H9 (cell line): ENCODE measurements around the gene TFAP2C. TPM values are rescaled to one million over a fixed set of nuclear protein-coding genes. Genes with fewer than 3 reads are reported as not detected.
A peak's percentile ranks its signal among the peaks of the same experiment; 100 is the strongest.

ENCODE experiments used
- DNase-seq: peaks from one replicate; pipeline ENCODE4 v3.0.0-alpha.2; 2017
- H2AFZ ChIP-seq: one replicate; pipeline ENCODE4 v1.6.1; 2013; ENCODE audit warnings: mild to moderate bottlenecking, low read length, control low read depth, moderate library complexity
- H2AK5ac ChIP-seq: 2 replicates; pipeline ENCODE4 v1.6.1; 2013; ENCODE audit warnings: low read length, control low read depth, mixed read lengths; ENCODE audit not compliant: insufficient read length
- H2BK120ac ChIP-seq: one replicate; pipeline ENCODE4 v1.6.1; 2013; ENCODE audit warnings: low read depth, mild to moderate bottlenecking, low read length, control low read depth, inconsistent platforms; ENCODE audit not compliant: poor library complexity, severe bottlenecking
- H2BK12ac ChIP-seq: 2 replicates; pipeline ENCODE4 v1.6.1; 2013; ENCODE audit warnings: low read length, control low read depth, mixed read lengths, low read depth; ENCODE audit not compliant: insufficient read length
- H2BK15ac ChIP-seq: 2 replicates; pipeline ENCODE4 v1.6.1; 2013; ENCODE audit warnings: low read depth, low read length, control low read depth
- H2BK20ac ChIP-seq: one replicate; pipeline ENCODE4 v1.6.1; 2013; ENCODE audit warnings: low read depth, mild to moderate bottlenecking, low read length, control low read depth, inconsistent platforms; ENCODE audit not compliant: poor library complexity, severe bottlenecking
- H2BK5ac ChIP-seq: 2 replicates; pipeline ENCODE4 v1.6.1; 2013; ENCODE audit warnings: low read length, control low read depth, mixed read lengths; ENCODE audit not compliant: insufficient read length
- H3K14ac ChIP-seq: 2 replicates; pipeline ENCODE4 v1.6.1; 2013; ENCODE audit warnings: low read length, control low read depth; ENCODE audit not compliant: insufficient read depth
- H3K18ac ChIP-seq: 2 replicates; pipeline ENCODE4 v1.6.1; 2013; ENCODE audit warnings: low read depth, mild to moderate bottlenecking, mixed read lengths, low read length, control low read depth; ENCODE audit not compliant: insufficient read length
- H3K23ac ChIP-seq: 2 replicates; pipeline ENCODE4 v1.6.1; 2013; ENCODE audit warnings: low read length, control low read depth, mixed read lengths, low read depth; ENCODE audit not compliant: insufficient read length
- H3K23me2 ChIP-seq: 2 replicates; pipeline ENCODE4 v1.6.1; 2013; ENCODE audit warnings: low read depth, mild to moderate bottlenecking, mixed read lengths, low read length, control low read depth; ENCODE audit not compliant: insufficient read length, poor library complexity, severe bottlenecking
- H3K27ac ChIP-seq: 2 replicates; pipeline ENCODE4 v1.5.1; 2013; ENCODE audit warnings: low read length, control low read depth, mixed read lengths, low read depth; ENCODE audit not compliant: insufficient read length
- H3K27me3 ChIP-seq: 2 replicates; pipeline ENCODE4 v1.6.1; 2013; ENCODE audit warnings: low read length, control low read depth, inconsistent platforms; ENCODE audit not compliant: insufficient read depth
- H3K4ac ChIP-seq: 2 replicates; pipeline ENCODE4 v1.6.1; 2013; ENCODE audit warnings: low read depth, mild to moderate bottlenecking, control low read depth, inconsistent platforms, low read length, moderate library complexity
- H3K4me1 ChIP-seq: 2 replicates; pipeline ENCODE4 v1.6.1; 2013; ENCODE audit warnings: low read length, control low read depth, inconsistent platforms; ENCODE audit not compliant: insufficient read depth
- H3K4me2 ChIP-seq: 2 replicates; pipeline ENCODE4 v1.6.1; 2013; ENCODE audit warnings: low read length, control low read depth, mixed read lengths; ENCODE audit not compliant: insufficient read length, insufficient read depth
- H3K56ac ChIP-seq: 2 replicates; pipeline ENCODE4 v1.6.1; 2013; ENCODE audit warnings: low read depth, mild to moderate bottlenecking, mixed read lengths, low read length, control low read depth; ENCODE audit not compliant: insufficient read length
- H3K79me1 ChIP-seq: 2 replicates; pipeline ENCODE4 v1.6.1; 2013; ENCODE audit warnings: low read depth, mild to moderate bottlenecking, moderate library complexity, low read length, control low read depth, inconsistent platforms; ENCODE audit not compliant: insufficient read depth, poor library complexity, severe bottlenecking
- H3K79me2 ChIP-seq: 2 replicates; pipeline ENCODE4 v1.6.1; 2013; ENCODE audit warnings: low read length, control low read depth, inconsistent platforms; ENCODE audit not compliant: insufficient read depth
- H3K9ac ChIP-seq: 2 replicates; pipeline ENCODE4 v1.6.1; 2013; ENCODE audit warnings: low read length, control low read depth, mixed read lengths; ENCODE audit not compliant: insufficient read length; ENCODE audit errors: extremely low read depth
- H3K9me3 ChIP-seq: one replicate; pipeline ENCODE4 v1.6.1; 2013; ENCODE audit warnings: low read depth, low read length, inconsistent platforms; ENCODE audit not compliant: control insufficient read depth
- H3T11ph ChIP-seq: one replicate; pipeline ENCODE4 v1.6.1; 2013; ENCODE audit warnings: mild to moderate bottlenecking, low read length, control low read depth, inconsistent platforms
- H4K20me1 ChIP-seq: one replicate; pipeline ENCODE4 v1.6.1; 2013; ENCODE audit not compliant: control insufficient read depth, insufficient read length, insufficient read depth
- H4K5ac ChIP-seq: 2 replicates; pipeline ENCODE4 v1.6.1; 2013; ENCODE audit warnings: low read depth, mild to moderate bottlenecking, mixed read lengths, low read length, control low read depth; ENCODE audit not compliant: insufficient read length
- H4K8ac ChIP-seq: replicated peaks from 2 replicates; pipeline ENCODE4 v1.6.1; 2013; ENCODE audit warnings: low read length, control low read depth, mixed read lengths, low read depth; ENCODE audit not compliant: insufficient read length
- H4K91ac ChIP-seq: 2 replicates; pipeline ENCODE4 v1.6.1; 2013; ENCODE audit warnings: low read depth, mild to moderate bottlenecking, moderate library complexity, mixed read lengths, low read length, control low read depth; ENCODE audit not compliant: insufficient read length
- H3K27ac Mint-ChIP-seq, 3 experiments: 2 replicates in 2 of 3; 3 replicates in 1 of 3; pipeline ENCODE4 v1.8.0; 2020 to 2021; ENCODE audit warnings: mixed read lengths in 3 of 3, mild to moderate bottlenecking in 1 of 3, moderate library complexity in 1 of 3
- H3K27me3 Mint-ChIP-seq: 2 replicates; pipeline ENCODE4 v1.8.0; 2021; ENCODE audit warnings: low read depth, mild to moderate bottlenecking, moderate library complexity, mixed read lengths
- H3K36me3 Mint-ChIP-seq, 3 experiments: 2 replicates in 2 of 3; 3 replicates in 1 of 3; pipeline ENCODE4 v1.8.0; 2020 to 2021; ENCODE audit warnings: low read depth in 3 of 3, mixed read lengths in 3 of 3; ENCODE audit not compliant: insufficient read depth in 1 of 3
- H3K4me1 Mint-ChIP-seq, 2 experiments: 2 replicates each; pipeline ENCODE4 v1.8.0; 2020; ENCODE audit warnings: mixed read lengths in 2 of 2
- H3K4me3 Mint-ChIP-seq, 2 experiments: 2 replicates in 1 of 2; 3 replicates in 1 of 2; pipeline ENCODE4 v1.8.0; 2020 to 2021; ENCODE audit warnings: mild to moderate bottlenecking in 2 of 2, mixed read lengths in 2 of 2, moderate library complexity in 1 of 2
- H3K9me3 Mint-ChIP-seq, 2 experiments: 2 replicates in 1 of 2; 3 replicates in 1 of 2; pipeline ENCODE4 v1.8.0; 2020; ENCODE audit warnings: mild to moderate bottlenecking in 2 of 2, mixed read lengths in 2 of 2, moderate library complexity in 1 of 2
- WGBS: extraction: QIAGEN DNeasy Blood & Tissue Kit; methylation state at CpG from one replicate; pipeline ENCODE4 v1.1.7; 2013; ENCODE audit warnings: missing lambda C conversion rate, low lambda C conversion rate, mixed read lengths; ENCODE audit not compliant: insufficient read length; ENCODE audit errors: extremely low coverage; 5-methylcytosine and 5-hydroxymethylcytosine counted together
- total RNA-seq: library from RNA; stranded (reverse); gene quantifications from 2 replicates; pipeline ENCODE4 v1.2.1, GENCODE V29; 2021
- TF ChIP-seq, protein P1 (sequence below): fragments of 200-600 bp; sonication (generic); conservative IDR thresholded peaks from 3 replicates; pipeline ENCODE4 v1.8.0; 2021; ENCODE audit warnings: antibody characterized with exemption, mild to moderate bottlenecking

The TFAP2C gene
- total RNA-seq, 1 experiment from 2014 or later: 24.3 TPM

- Mint-ChIP-seq H3K4me3 (peak overlapping the region; percentile 60 to 82), H3K36me3 (no peaks in the 10 kb centered on the region), H3K9me3 (no peaks in the 10 kb centered on the region; a peak in 2 of 5 replicates), H3K4me1 (peaks cover 33 to 38% of the 10 kb centered on the region in 2 experiments), H3K27me3 (peaks cover 53% of the 10 kb centered on the region), H3K27ac (no peak overlapping the region)
- Histone ChIP-seq H3K27me3 (peaks cover 35% of the 10 kb centered on the region), H3K14ac (no peak overlapping the region; the same call in 1 of the 2 replicates), H3K4me2 (peak overlapping the region; percentile 97), H4K8ac (no peak overlapping the region), H3K27ac (no peak overlapping the region), H2BK12ac (no peak overlapping the region), H2BK20ac (no peak overlapping the region), H2BK15ac (no peak overlapping the region), H4K91ac (no peak overlapping the region), H2BK5ac (no peak overlapping the region), H3K23me2 (peaks cover 44% of the 10 kb centered on the region), H3K9me3 (no peaks in the 10 kb centered on the region), H2AFZ (no peak overlapping the region), H3T11ph (no peak overlapping the region), H3K79me2 (no peaks in the 10 kb centered on the region), H4K5ac (no peak overlapping the region), H2BK120ac (no peak overlapping the region), H3K56ac (no peak overlapping the region), H3K9ac (no peak overlapping the region), H3K4me1 (no peaks in the 10 kb centered on the region; the same call in 1 of the 2 replicates), H2AK5ac (no peak overlapping the region), H3K23ac (no peak overlapping the region), H3K79me1 (no peaks in the 10 kb centered on the region), H4K20me1 (no peaks in the 10 kb centered on the region), H3K4ac (no peak overlapping the region), H3K18ac (no peak overlapping the region)
- TF ChIP-seq, protein P1, sequence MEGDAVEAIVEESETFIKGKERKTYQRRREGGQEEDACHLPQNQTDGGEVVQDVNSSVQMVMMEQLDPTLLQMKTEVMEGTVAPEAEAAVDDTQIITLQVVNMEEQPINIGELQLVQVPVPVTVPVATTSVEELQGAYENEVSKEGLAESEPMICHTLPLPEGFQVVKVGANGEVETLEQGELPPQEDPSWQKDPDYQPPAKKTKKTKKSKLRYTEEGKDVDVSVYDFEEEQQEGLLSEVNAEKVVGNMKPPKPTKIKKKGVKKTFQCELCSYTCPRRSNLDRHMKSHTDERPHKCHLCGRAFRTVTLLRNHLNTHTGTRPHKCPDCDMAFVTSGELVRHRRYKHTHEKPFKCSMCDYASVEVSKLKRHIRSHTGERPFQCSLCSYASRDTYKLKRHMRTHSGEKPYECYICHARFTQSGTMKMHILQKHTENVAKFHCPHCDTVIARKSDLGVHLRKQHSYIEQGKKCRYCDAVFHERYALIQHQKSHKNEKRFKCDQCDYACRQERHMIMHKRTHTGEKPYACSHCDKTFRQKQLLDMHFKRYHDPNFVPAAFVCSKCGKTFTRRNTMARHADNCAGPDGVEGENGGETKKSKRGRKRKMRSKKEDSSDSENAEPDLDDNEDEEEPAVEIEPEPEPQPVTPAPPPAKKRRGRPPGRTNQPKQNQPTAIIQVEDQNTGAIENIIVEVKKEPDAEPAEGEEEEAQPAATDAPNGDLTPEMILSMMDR: no peak
- DNase-seq: no peak
- WGBS: no CpG with 5 or more reads among the region's 22 CpGs
Measured at GRCh38 chr20:56625837-56626236, 3.3 kb upstream of the TFAP2C start.
